Measurements from ENCODE around the gene DNASE1L1. TPM values are rescaled to one million over a fixed set of nuclear protein-coding genes. Genes with fewer than 3 reads are reported as not detected.

Gene DNASE1L1
- total and polyA plus RNA-seq, 7 donors, result 42.2 to 149 (median 75.1) TPM

Other genes starting within 250 kb of the DNASE1L1 start
- not detected for gene OPN1MW, start 226.7 kb downstream of the DNASE1L1 start, total RNA-seq
- not detected for gene OPN1MW, start 226.7 kb downstream of the DNASE1L1 start, polyA plus RNA-seq
- gene OPN1MW2, start 189.5 kb downstream of the DNASE1L1 start, total RNA-seq, result not detected
- not detected for gene OPN1MW2, start 189.5 kb downstream of the DNASE1L1 start, polyA plus RNA-seq
- gene OPN1MW3, start 151.7 kb downstream of the DNASE1L1 start, total RNA-seq, result not detected
- gene OPN1MW3, start 151.7 kb downstream of the DNASE1L1 start, polyA plus RNA-seq, result not detected
- not detected for gene TEX28, start 114.1 kb downstream of the DNASE1L1 start, total RNA-seq
- not detected for gene TEX28, start 114.1 kb downstream of the DNASE1L1 start, polyA plus RNA-seq
- gene TKTL1, start 113.5 kb downstream of the DNASE1L1 start, total RNA-seq, result under 1 TPM in 3 of 4 donors, not detected in 1; 0.19 to 0.44 (median 0.26) TPM
- gene TKTL1, start 113.5 kb downstream of the DNASE1L1 start, polyA plus RNA-seq, result under 1 TPM; 0.24 to 0.52 (median 0.30) TPM
- gene FLNA, start 34.6 kb downstream of the DNASE1L1 start, total RNA-seq, result 10 to 100 TPM; 66.9 to 92.5 (median 76.4) TPM
- 100 to 1,000 TPM in 1 of 3 donors, 10 to 100 TPM in 2; 45.7 to 106 (median 56.0) TPM for gene FLNA, start 34.6 kb downstream of the DNASE1L1 start, polyA plus RNA-seq
- gene EMD, start 30.0 kb downstream of the DNASE1L1 start, total RNA-seq, result 10 to 100 TPM; 61.1 to 78.2 (median 66.5) TPM
- gene EMD, start 30.0 kb downstream of the DNASE1L1 start, polyA plus RNA-seq, result 100 to 1,000 TPM in 1 of 3 donors, 10 to 100 TPM in 2; 91.6 to 101 (median 94.9) TPM
- 1,000 to 10,000 TPM; 1,403 to 2,633 (median 2,325) TPM for gene RPL10, start 10.9 kb downstream of the DNASE1L1 start, total RNA-seq
- gene RPL10, start 10.9 kb downstream of the DNASE1L1 start, polyA plus RNA-seq, result 1,000 to 10,000 TPM; 4,938 to 5,433 (median 5,248) TPM
- 10 to 100 TPM; 17.7 to 25.5 (median 23.6) TPM for gene TAFAZZIN, start 2.3 kb upstream of the DNASE1L1 start, total RNA-seq
- gene TAFAZZIN, start 2.3 kb upstream of the DNASE1L1 start, polyA plus RNA-seq, result 10 to 100 TPM; 19.2 to 21.8 (median 20.7) TPM
- 10 to 100 TPM; 34.1 to 38.6 (median 34.5) TPM for gene ATP6AP1, start 19.4 kb upstream of the DNASE1L1 start, total RNA-seq
- 10 to 100 TPM; 28.3 to 37.1 (median 31.0) TPM for gene ATP6AP1, start 19.4 kb upstream of the DNASE1L1 start, polyA plus RNA-seq
- 10 to 100 TPM; 37.4 to 57.7 (median 49.8) TPM for gene GDI1, start 27.9 kb upstream of the DNASE1L1 start, total RNA-seq
- gene GDI1, start 27.9 kb upstream of the DNASE1L1 start, polyA plus RNA-seq, result 10 to 100 TPM; 37.4 to 52.4 (median 50.7) TPM
- 10 to 100 TPM; 48.6 to 75.7 (median 55.6) TPM for gene FAM50A, start 34.9 kb upstream of the DNASE1L1 start, total RNA-seq
- 100 to 1,000 TPM in 1 of 3 donors, 10 to 100 TPM in 2; 55.0 to 117 (median 86.5) TPM for gene FAM50A, start 34.9 kb upstream of the DNASE1L1 start, polyA plus RNA-seq
- gene PLXNA3, start 49.0 kb upstream of the DNASE1L1 start, total RNA-seq, result 1 to 10 TPM; 3.3 to 6.5 (median 6.0) TPM
- 1 to 10 TPM; 1.7 to 2.6 (median 2.5) TPM for gene PLXNA3, start 49.0 kb upstream of the DNASE1L1 start, polyA plus RNA-seq
- 10 to 100 TPM; 10.7 to 24.1 (median 22.7) TPM for gene LAGE3, start 70.0 kb upstream of the DNASE1L1 start, total RNA-seq
- gene LAGE3, start 70.0 kb upstream of the DNASE1L1 start, polyA plus RNA-seq, result 10 to 100 TPM; 24.3 to 64.8 (median 27.4) TPM
- gene UBL4A, start 77.4 kb upstream of the DNASE1L1 start, total RNA-seq, result 10 to 100 TPM; 38.3 to 69.9 (median 46.3) TPM
- 100 to 1,000 TPM in 2 of 3 donors, 10 to 100 TPM in 1; 64.4 to 118 (median 106) TPM for gene UBL4A, start 77.4 kb upstream of the DNASE1L1 start, polyA plus RNA-seq
- gene SLC10A3, start 81.4 kb upstream of the DNASE1L1 start, total RNA-seq, result 10 to 100 TPM in 3 of 4 donors, 1 to 10 TPM in 1; 7.2 to 15.7 (median 13.8) TPM
- gene SLC10A3, start 81.4 kb upstream of the DNASE1L1 start, polyA plus RNA-seq, result 10 to 100 TPM; 16.3 to 39.8 (median 32.2) TPM
- 10 to 100 TPM; 29.7 to 34.8 (median 32.8) TPM for gene FAM3A, start 107.0 kb upstream of the DNASE1L1 start, total RNA-seq
- 10 to 100 TPM; 37.5 to 40.4 (median 37.7) TPM for gene FAM3A, start 107.0 kb upstream of the DNASE1L1 start, polyA plus RNA-seq
- 1 to 10 TPM; 6.2 to 9.1 (median 7.1) TPM for gene G6PD, start 137.6 kb upstream of the DNASE1L1 start, total RNA-seq
- 1 to 10 TPM; 3.2 to 7.8 (median 4.6) TPM for gene G6PD, start 137.6 kb upstream of the DNASE1L1 start, polyA plus RNA-seq
- gene IKBKG, start 138.4 kb upstream of the DNASE1L1 start, total RNA-seq, result 10 to 100 TPM; 11.3 to 27.5 (median 16.9) TPM
- gene IKBKG, start 138.4 kb upstream of the DNASE1L1 start, polyA plus RNA-seq, result 10 to 100 TPM; 16.9 to 28.8 (median 22.8) TPM
- gene CTAG1A, start 175.9 kb upstream of the DNASE1L1 start, total RNA-seq, result not detected
- not detected for gene CTAG1A, start 175.9 kb upstream of the DNASE1L1 start, polyA plus RNA-seq
- gene CTAG1B, start 210.0 kb upstream of the DNASE1L1 start, total RNA-seq, result not detected
- not detected for gene CTAG1B, start 210.0 kb upstream of the DNASE1L1 start, polyA plus RNA-seq
- gene CTAG2, start 244.3 kb upstream of the DNASE1L1 start, total RNA-seq, result under 1 TPM in 1 of 4 donors, not detected in 3; 0.39 TPM
- gene CTAG2, start 244.3 kb upstream of the DNASE1L1 start, polyA plus RNA-seq, result 1 to 10 TPM in 1 of 3 donors, not detected in 2; 4.9 TPM

Data from psoas muscle (tissue), 7 donors.